ENCODE results near the gene LRRC39.

DNA sequence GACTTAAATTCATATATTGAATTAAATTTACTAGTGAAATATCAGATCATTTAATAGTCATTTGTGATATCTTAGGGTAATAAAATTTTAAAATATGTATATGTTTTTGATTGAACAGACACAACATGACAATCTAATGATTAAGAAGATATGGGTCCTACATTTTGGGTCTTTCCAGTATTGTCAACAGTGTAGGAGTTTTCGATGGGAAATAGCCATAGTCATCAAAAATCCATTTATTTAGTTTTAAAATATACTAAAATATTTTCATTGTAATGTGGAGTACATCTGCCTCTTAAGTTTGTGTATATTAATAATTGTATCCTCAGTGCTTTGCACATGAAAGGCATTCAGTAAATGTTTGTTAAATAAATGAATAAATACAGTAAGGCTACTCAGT is 31.1 kb downstream of the LRRC39 start:
- TF ChIP-seq, protein P1, sequence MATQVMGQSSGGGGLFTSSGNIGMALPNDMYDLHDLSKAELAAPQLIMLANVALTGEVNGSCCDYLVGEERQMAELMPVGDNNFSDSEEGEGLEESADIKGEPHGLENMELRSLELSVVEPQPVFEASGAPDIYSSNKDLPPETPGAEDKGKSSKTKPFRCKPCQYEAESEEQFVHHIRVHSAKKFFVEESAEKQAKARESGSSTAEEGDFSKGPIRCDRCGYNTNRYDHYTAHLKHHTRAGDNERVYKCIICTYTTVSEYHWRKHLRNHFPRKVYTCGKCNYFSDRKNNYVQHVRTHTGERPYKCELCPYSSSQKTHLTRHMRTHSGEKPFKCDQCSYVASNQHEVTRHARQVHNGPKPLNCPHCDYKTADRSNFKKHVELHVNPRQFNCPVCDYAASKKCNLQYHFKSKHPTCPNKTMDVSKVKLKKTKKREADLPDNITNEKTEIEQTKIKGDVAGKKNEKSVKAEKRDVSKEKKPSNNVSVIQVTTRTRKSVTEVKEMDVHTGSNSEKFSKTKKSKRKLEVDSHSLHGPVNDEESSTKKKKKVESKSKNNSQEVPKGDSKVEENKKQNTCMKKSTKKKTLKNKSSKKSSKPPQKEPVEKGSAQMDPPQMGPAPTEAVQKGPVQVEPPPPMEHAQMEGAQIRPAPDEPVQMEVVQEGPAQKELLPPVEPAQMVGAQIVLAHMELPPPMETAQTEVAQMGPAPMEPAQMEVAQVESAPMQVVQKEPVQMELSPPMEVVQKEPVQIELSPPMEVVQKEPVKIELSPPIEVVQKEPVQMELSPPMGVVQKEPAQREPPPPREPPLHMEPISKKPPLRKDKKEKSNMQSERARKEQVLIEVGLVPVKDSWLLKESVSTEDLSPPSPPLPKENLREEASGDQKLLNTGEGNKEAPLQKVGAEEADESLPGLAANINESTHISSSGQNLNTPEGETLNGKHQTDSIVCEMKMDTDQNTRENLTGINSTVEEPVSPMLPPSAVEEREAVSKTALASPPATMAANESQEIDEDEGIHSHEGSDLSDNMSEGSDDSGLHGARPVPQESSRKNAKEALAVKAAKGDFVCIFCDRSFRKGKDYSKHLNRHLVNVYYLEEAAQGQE (tag by site-specific recombination; IDR thresholded peaks at IDR 0.05): no peak
- TF ChIP-seq ZBTB21 (tag by site-specific recombination; IDR thresholded peaks at IDR 0.05): no peak
- no peak for TF ChIP-seq ZNF174 (tag by site-specific recombination; IDR thresholded peaks at IDR 0.05)
- no peak for TF ChIP-seq ZNF670 (tag by site-specific recombination; IDR thresholded peaks at IDR 0.05; ENCODE audit: low read depth)
- TF ChIP-seq, protein P2, sequence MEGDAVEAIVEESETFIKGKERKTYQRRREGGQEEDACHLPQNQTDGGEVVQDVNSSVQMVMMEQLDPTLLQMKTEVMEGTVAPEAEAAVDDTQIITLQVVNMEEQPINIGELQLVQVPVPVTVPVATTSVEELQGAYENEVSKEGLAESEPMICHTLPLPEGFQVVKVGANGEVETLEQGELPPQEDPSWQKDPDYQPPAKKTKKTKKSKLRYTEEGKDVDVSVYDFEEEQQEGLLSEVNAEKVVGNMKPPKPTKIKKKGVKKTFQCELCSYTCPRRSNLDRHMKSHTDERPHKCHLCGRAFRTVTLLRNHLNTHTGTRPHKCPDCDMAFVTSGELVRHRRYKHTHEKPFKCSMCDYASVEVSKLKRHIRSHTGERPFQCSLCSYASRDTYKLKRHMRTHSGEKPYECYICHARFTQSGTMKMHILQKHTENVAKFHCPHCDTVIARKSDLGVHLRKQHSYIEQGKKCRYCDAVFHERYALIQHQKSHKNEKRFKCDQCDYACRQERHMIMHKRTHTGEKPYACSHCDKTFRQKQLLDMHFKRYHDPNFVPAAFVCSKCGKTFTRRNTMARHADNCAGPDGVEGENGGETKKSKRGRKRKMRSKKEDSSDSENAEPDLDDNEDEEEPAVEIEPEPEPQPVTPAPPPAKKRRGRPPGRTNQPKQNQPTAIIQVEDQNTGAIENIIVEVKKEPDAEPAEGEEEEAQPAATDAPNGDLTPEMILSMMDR (tag by site-specific recombination; IDR thresholded peaks at IDR 0.05): no peak
- TF ChIP-seq ZBTB10 (tag by site-specific recombination; IDR thresholded peaks at IDR 0.05): no peak
- no peak for TF ChIP-seq ZNF335 (tag by site-specific recombination; conservative IDR thresholded peaks at IDR 0.05)
- no peak for TF ChIP-seq ZNF362 (tag by site-specific recombination; IDR thresholded peaks at IDR 0.05)
